Measurements from ENCODE around the gene FARP1.
A peak's percentile ranks its signal among the peaks of the same experiment; 100 is the strongest.

FARP1 gene

DNA sequence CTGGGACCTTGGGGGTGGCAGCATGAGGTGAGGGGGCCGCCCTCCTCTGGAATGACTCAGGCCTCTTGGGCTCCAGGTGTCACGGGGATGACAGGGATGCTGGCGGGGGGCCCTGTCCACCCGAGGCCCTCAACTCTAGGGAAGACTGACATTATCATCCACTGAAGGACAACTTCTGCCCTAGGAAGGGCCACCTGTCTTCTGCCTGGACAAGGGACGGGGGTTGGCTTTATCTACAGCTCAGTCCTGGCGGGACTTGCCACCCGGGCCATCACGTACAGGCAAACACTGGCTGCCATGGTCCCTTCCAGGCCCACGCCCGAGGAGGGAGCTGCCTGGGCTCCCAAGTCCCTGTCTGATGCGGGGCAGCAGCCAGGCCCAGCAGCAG, 303.3 kb downstream of the FARP1 start:
- FAIRE-seq (no peak), DNase-seq (ENCODE audit: insufficient read length, low spot score) (no peak)
- TF ChIP-seq, protein P1, sequence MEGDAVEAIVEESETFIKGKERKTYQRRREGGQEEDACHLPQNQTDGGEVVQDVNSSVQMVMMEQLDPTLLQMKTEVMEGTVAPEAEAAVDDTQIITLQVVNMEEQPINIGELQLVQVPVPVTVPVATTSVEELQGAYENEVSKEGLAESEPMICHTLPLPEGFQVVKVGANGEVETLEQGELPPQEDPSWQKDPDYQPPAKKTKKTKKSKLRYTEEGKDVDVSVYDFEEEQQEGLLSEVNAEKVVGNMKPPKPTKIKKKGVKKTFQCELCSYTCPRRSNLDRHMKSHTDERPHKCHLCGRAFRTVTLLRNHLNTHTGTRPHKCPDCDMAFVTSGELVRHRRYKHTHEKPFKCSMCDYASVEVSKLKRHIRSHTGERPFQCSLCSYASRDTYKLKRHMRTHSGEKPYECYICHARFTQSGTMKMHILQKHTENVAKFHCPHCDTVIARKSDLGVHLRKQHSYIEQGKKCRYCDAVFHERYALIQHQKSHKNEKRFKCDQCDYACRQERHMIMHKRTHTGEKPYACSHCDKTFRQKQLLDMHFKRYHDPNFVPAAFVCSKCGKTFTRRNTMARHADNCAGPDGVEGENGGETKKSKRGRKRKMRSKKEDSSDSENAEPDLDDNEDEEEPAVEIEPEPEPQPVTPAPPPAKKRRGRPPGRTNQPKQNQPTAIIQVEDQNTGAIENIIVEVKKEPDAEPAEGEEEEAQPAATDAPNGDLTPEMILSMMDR (IDR thresholded peaks at IDR 0.05; ENCODE audit: insufficient read depth, missing control alignments): no peak

DNA sequence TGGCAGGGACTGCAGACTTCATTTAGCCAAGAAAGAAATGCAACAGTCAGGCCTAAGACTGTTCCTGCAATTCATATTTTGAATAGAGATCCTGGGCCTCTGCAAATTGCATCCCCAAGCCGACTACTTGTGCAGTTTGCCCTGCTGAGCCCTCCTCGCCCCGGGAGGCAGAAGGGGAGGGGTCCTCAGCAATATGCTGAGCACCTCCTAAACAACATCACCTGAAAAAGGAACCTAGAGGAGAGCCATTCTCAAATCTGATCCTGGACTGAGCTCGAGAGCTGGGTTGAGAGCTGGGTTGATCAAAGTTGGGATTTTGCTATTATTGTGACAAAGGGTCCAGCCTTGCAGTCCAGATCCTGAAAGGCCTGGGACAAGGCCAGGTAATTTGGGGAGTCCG, 304.2 kb downstream of the FARP1 start:
- TF ChIP-seq, protein P1 (IDR thresholded peaks at IDR 0.05; ENCODE audit: insufficient read depth, missing control alignments): no peak
- no peak for DNase-seq (ENCODE audit: insufficient read length, low spot score)
- FAIRE-seq: no peak

DNA sequence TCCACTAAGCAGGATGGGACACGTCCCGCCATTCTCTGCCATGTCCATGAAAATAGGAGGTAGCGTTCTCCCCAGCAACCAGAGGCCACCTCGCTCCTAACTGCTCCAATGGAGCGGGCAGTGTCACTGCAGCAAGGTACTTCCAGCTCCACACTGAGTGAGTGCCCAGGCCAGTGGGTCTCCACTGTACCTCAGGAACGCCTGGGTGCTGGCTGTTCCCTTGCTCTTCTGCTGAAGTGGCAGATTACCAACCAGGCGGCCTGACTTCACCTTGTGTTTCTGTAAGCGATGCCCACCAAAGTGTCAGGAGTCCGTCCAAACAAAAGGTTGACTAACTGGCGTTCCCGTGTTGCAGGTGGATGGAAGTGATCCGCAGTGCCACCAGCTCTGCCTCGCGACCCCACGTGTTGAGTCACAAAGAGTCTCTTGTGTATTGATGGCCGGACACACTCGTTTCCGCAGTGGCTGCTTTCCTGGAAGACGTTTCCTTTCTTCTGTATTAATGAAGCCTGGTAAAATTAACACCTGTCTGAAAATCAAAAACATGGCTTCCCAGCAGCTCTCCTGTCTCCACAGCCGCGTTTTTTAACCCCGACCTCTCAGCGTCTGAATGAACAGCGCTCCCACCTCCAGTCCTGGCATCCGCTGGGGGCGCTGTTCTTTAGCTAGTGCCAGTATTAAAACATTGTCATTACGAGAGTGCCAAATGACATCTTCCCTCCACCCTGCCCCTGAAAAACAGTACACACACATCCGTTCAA, 305.2 kb downstream of the FARP1 start:
- FAIRE-seq (no peak), DNase-seq (ENCODE audit: insufficient read length, low spot score) (no peak)
- TF ChIP-seq, protein P1 (IDR thresholded peaks at IDR 0.05; ENCODE audit: insufficient read depth, missing control alignments): peak; percentile 64

DNA sequence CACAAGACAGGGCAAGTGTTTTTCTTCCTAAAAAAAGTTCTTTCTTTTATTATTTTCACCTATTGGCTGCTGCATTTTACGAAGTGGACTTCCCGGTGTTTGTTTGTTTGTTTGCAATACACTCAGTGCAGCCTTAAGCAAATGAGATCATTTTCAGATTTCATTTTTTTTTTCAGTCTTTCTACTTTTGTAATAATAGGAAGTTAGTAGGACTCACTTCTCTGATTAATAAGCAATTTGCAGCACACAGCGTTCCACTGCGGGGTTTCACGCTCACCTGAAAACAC, 305.7 kb downstream of the FARP1 start:
- no peak for DNase-seq (ENCODE audit: insufficient read length, low spot score)
- no peak for FAIRE-seq
- TF ChIP-seq, protein P1 (IDR thresholded peaks at IDR 0.05; ENCODE audit: insufficient read depth, missing control alignments): no peak

DNA sequence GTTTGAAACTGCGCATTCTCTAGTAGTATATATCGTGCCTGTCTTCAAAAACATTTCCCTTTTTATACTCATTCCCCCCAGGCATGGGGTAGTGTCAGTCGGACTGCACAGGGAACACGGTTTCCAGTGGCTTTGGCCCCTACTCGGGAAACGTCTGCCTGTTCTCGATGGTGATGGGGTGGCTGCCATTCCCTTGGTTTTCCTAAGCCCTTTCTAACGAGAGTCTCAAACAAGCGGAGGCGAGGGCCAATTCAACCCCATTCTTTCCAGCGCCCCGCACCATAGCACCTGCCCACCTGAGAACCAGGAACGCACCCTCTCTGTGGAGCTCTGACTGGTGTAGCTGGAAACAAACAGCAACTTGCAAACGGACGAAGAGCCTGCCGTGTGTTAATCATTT, 306.4 kb downstream of the FARP1 start:
- DNase-seq (ENCODE audit: insufficient read length, low spot score) (no peak), FAIRE-seq (no peak)
- TF ChIP-seq, protein P1 (IDR thresholded peaks at IDR 0.05; ENCODE audit: insufficient read depth, missing control alignments): no peak

DNA sequence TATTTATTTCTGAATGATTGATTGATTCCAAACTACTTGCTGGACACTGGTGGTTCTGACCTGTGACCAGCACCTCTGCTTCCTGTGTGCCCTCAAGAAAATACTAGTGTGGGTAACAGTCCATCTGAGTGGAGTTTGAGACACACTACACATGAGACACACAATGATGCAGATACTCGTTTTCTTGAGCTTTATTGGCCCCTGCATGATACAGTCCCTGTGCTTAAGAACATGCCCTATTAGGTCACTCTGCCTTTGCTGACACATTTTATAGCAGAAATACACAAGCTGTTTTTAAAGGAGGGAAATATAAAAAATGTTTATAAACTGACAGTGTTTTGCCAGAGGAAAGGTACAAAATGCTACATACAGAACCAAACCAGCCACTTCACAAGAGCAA, 307.1 kb downstream of the FARP1 start:
- TF ChIP-seq, protein P1 (IDR thresholded peaks at IDR 0.05; ENCODE audit: insufficient read depth, missing control alignments): no peak
- FAIRE-seq (no peak), DNase-seq (ENCODE audit: insufficient read length, low spot score) (no peak)

DNA sequence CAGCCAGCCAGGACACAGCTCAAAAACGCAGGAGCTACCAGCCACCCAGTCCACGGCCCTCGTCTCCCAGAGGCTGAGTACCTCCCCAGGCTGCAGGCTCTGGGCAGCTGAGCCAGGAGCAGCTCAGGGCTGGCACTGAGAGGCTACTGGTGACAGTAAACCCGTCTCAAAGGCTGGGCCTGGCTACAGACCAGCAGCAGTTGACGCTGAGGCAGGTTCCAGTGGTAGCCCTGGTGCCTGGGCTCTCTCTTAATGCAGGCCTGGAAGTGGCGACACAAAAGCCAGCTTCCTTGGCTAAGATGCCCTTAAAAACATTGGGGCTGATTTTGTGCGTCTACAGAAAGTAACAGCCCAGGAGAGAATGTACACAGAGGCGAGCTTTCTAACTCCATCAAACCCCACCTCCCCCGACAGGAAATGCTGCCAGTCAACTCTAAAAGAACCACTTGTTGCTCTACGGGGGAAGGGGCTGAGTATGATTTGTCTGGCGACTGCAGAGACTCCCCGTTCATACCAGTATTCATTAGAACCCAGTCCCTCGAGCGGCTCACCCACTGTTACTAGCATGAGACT, 307.7 kb downstream of the FARP1 start:
- FAIRE-seq: no peak
- DNase-seq (ENCODE audit: insufficient read length, low spot score): no peak
- TF ChIP-seq, protein P1 (IDR thresholded peaks at IDR 0.05; ENCODE audit: insufficient read depth, missing control alignments): no peak
